PC-9 (cell line): Measurements from ENCODE around the gene KCNAB2. TPM values are rescaled to one million over a fixed set of nuclear protein-coding genes. Genes with fewer than 3 reads are reported as not detected.
A peak's percentile ranks its signal among the peaks of the same experiment; 100 is the strongest.

Source experiments
- BruUV-seq: library from RNA; stranded (reverse); fragments of 400-500 nt; replicated peaks from 2 replicates; lab custom pipeline; 2021; lab: Mats Ljungman, UMichigan
- CTCF ChIA-PET: fragments of 300-600 bp; sonication (Branson Sonifier 250); formaldehyde crosslinking; loops from one replicate; lab custom pipeline; 2022; ENCODE audit warnings: antibody characterized with exemption; lab: Charles Lee
- POLR2A ChIA-PET: fragments of 300-600 bp; sonication (Branson Sonifier 250); formaldehyde crosslinking; loops from one replicate; lab custom pipeline; 2022; ENCODE audit warnings: antibody characterized with exemption; ENCODE audit not compliant: unreplicated experiment; lab: Charles Lee
- DNase-seq, 2 experiments: peaks; one replicate each; pipeline versions ENCODE4 v3.0.0 to v3.0.0-alpha.2; 2015 to 2022; ENCODE audit warnings: mixed read lengths in 1 of 2
- H2AFZ ChIP-seq: fragments of 200-600 bp; sonication (generic); 2 replicates; pipeline ENCODE4 v1.8.1; 2017; ENCODE audit warnings: antibody characterized with exemption
- H3F3A ChIP-seq: fragments of 200-600 bp; sonication (generic); 2 replicates; pipeline ENCODE4 v1.8.1; 2017; ENCODE audit warnings: antibody characterized with exemption, mild to moderate bottlenecking, low read depth; ENCODE audit not compliant: insufficient read depth
- H3K27ac ChIP-seq: fragments of 200-600 bp; sonication (generic); 2 replicates; pipeline ENCODE4 v1.6.1; 2016; ENCODE audit warnings: mixed run types
- H3K27me3 ChIP-seq: fragments of 200-600 bp; sonication (generic); 2 replicates; pipeline ENCODE4 v1.6.1; 2016; ENCODE audit warnings: low read depth, mixed run types; ENCODE audit not compliant: insufficient read depth
- H3K36me3 ChIP-seq: fragments of 200-600 bp; sonication (generic); 2 replicates; pipeline ENCODE4 v1.6.1; 2016; ENCODE audit warnings: low read depth, mixed run types
- H3K4me1 ChIP-seq: fragments of 200-600 bp; sonication (generic); replicated peaks from 2 replicates; pipeline ENCODE4 v1.6.1; 2016; ENCODE audit warnings: mixed run types; ENCODE audit not compliant: insufficient read depth
- H3K4me2 ChIP-seq: fragments of 200-600 bp; sonication (generic); 2 replicates; pipeline ENCODE4 v1.6.1; 2017; ENCODE audit warnings: mixed run types
- H3K4me3 ChIP-seq: fragments of 200-600 bp; sonication (generic); 2 replicates; pipeline ENCODE4 v1.6.1; 2016; ENCODE audit warnings: mixed run types
- H3K79me2 ChIP-seq: fragments of 200-600 bp; sonication (generic); 2 replicates; pipeline ENCODE4 v1.6.1; 2017; ENCODE audit warnings: low read depth, mixed run types
- H3K9me2 ChIP-seq: fragments of 200-600 bp; sonication (generic); 2 replicates; pipeline ENCODE4 v1.8.1; 2017; ENCODE audit warnings: mild to moderate bottlenecking; ENCODE audit not compliant: insufficient read depth
- H3K9me3 ChIP-seq: fragments of 200-600 bp; sonication (generic); 2 replicates; pipeline ENCODE4 v1.8.1; 2016; ENCODE audit warnings: low read depth; ENCODE audit not compliant: insufficient read depth
- H4K20me1 ChIP-seq: fragments of 200-600 bp; sonication (generic); 2 replicates; pipeline ENCODE4 v1.8.1; 2017; ENCODE audit not compliant: insufficient read depth
- CTCF ChIP-seq: fragments of 200-600 bp; sonication (generic); conservative IDR thresholded peaks from 2 replicates; pipeline ENCODE4 v1.6.1; 2017; ENCODE audit warnings: mixed run types, antibody characterized with exemption, mild to moderate bottlenecking, moderate library complexity
- EZH2 ChIP-seq: fragments of 200-600 bp; sonication (generic); IDR thresholded peaks from 2 replicates; pipeline ENCODE4 v1.8.0; 2017; ENCODE audit warnings: antibody characterized with exemption, low read depth
- intact Hi-C: fragments of 100-400 bp; cut with micrococcal nuclease; formaldehyde crosslinking; loops from one replicate; pipeline ENCODE4 v1.10.0; 2022; ENCODE audit not compliant: unreplicated experiment
- total RNA-seq: library from RNA; stranded (reverse); gene quantifications from 2 replicates; pipeline ENCODE4 v1.2.3, GENCODE V29; 2021

The KCNAB2 gene
- total RNA-seq, 1 experiment from 2014 or later = 19.6 TPM

- no peaks in the 10 kb centered on the region for H3K9me2 ChIP-seq
- H3K27ac ChIP-seq = no peak overlapping the region
- no peaks in the 10 kb centered on the region for H3K9me3 ChIP-seq
- H3K4me3 ChIP-seq = no peak overlapping the region
- BruUV-seq = no TSS peak
- H3F3A ChIP-seq = no peaks in the 10 kb centered on the region
- no peaks in the 10 kb centered on the region for H3K4me1 ChIP-seq
- TF ChIP-seq CTCF (no peak), EZH2 (no peak)
- no peaks in the 10 kb centered on the region for H3K36me3 ChIP-seq
- H4K20me1 ChIP-seq = no peaks in the 10 kb centered on the region
- DNase-seq = no peak
- H2AFZ ChIP-seq = no peak overlapping the region
- intact Hi-C loops = no loop called here
- H3K27me3 ChIP-seq = no peaks in the 10 kb centered on the region
- no peaks in the 10 kb centered on the region for H3K79me2 ChIP-seq
- ChIA-PET POLR2A (no interaction called here), CTCF (no interaction called here)
- H3K4me2 ChIP-seq = no peak overlapping the region
Observed at GRCh38 chr1:6000444-6001288, 45.0 kb upstream of the KCNAB2 start.

DNA sequence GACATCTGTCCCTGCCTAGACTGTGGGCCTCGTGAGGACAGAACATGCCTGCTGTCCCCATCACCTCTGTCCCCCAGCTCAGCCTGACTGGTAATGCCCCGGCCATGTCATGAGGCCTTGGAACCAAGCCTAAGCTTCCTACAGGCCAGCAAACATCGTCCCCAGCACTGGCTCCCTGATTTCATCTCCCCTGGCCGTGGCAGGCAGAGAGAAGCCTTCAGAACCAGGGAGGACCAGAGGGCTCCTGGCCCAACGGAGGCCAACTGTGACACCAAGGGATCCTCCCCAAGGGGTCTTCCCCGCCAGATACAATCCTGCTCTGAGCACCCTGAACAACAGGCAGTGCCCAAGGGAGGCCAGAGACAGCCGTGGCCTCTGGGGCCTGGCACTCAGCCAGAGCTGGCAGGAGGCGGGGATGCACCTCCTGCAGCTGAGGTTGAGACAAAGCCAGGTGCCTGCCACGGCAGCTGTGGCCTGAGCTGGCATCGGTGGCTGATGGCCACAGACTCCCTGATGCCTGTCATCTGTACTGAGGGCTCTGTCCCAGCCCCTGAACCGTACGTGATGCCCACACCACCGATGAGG is 43.6 kb upstream of the KCNAB2 start:
- POLR2A ChIA-PET = interaction anchor here (0.7 kb wide), 1 partner anchor 259 kb away, joined by 3 read pairs; no protein-coding TSS in a partner anchor

More for the DNA sequence above, 43.6 kb upstream of the KCNAB2 start:
- Histone ChIP-seq H2AFZ (no peak overlapping the region), H3K9me2 (no peaks in the 10 kb centered on the region), H3F3A (no peaks in the 10 kb centered on the region), H3K4me2 (no peak overlapping the region), H3K9me3 (no peaks in the 10 kb centered on the region), H3K36me3 (no peaks in the 10 kb centered on the region), H3K27me3 (no peaks in the 10 kb centered on the region), H3K4me3 (no peak overlapping the region), H4K20me1 (no peaks in the 10 kb centered on the region), H3K79me2 (no peaks in the 10 kb centered on the region), H3K4me1 (no peaks in the 10 kb centered on the region), H3K27ac (no peak overlapping the region)
- intact Hi-C loops = no loop called here
- BruUV-seq = no TSS peak
- DNase-seq = peak in 1 of 2 experiments; percentile 46
- CTCF ChIA-PET = no interaction called here
- no peak for TF ChIP-seq EZH2
- TF ChIP-seq CTCF = no peak
